Keratinocyte (primary cell): ENCODE measurements around the gene NT5C. TPM values are rescaled to one million over a fixed set of nuclear protein-coding genes. Genes with fewer than 3 reads are reported as not detected.
A peak's percentile ranks its signal among the peaks of the same experiment; 100 is the strongest.

Experiments used
- DNase-seq: peaks from one replicate; pipeline ENCODE4 v3.0.0-alpha.2; 2011; ENCODE audit warnings: low read depth, missing footprints, low spot score
- FAIRE-seq: peaks from 2 replicates; lab custom pipeline; 2011; peaks lifted over from hg19 to GRCh38; lab: Jason Lieb, UNC
- H2AFZ ChIP-seq: 2 replicates; pipeline ENCODE4 v1.6.0; 2012; ENCODE audit warnings: low read length, control low read depth, inconsistent platforms; ENCODE audit not compliant: control insufficient read depth
- H3K27ac ChIP-seq: 2 replicates; pipeline ENCODE4 v1.5.1; 2011; ENCODE audit warnings: low read length; ENCODE audit not compliant: control insufficient read depth, insufficient read depth
- H3K27me3 ChIP-seq: 3 replicates; pipeline ENCODE4 v1.6.0; 2011; ENCODE audit warnings: low read length; ENCODE audit not compliant: control insufficient read depth, insufficient read depth; ENCODE audit errors: extremely low read depth
- H3K36me3 ChIP-seq, 2 experiments: 2 replicates in 1 of 2; 3 replicates in 1 of 2; pipeline ENCODE4 v1.5.1; 2011; ENCODE audit warnings: low read length in 2 of 2, mild to moderate bottlenecking in 1 of 2; ENCODE audit not compliant: control insufficient read depth in 2 of 2, insufficient read depth in 2 of 2; ENCODE audit errors: extremely low read depth in 1 of 2
- H3K4me1 ChIP-seq: 3 replicates; pipeline ENCODE4 v1.5.1; 2011; ENCODE audit warnings: low read length; ENCODE audit not compliant: control insufficient read depth, insufficient read depth; ENCODE audit errors: extremely low read depth
- H3K4me2 ChIP-seq: 3 replicates; pipeline ENCODE4 v1.6.0; 2011; ENCODE audit warnings: low read depth, low read length; ENCODE audit not compliant: control insufficient read depth, insufficient read depth; ENCODE audit errors: extremely low read depth
- H3K4me3 ChIP-seq, 3 experiments: fragments of 200-600 bp in 1 of 3; sonication (generic) in 1 of 3; 2 replicates in 2 of 3; 3 replicates in 1 of 3; pipeline ENCODE4 v1.5.1; 2011 to 2016; ENCODE audit warnings: low read length in 3 of 3, mild to moderate bottlenecking in 3 of 3, control low read depth in 2 of 3, inconsistent platforms in 1 of 3, low read depth in 1 of 3, mixed read lengths in 1 of 3, mixed run types in 1 of 3, moderate library complexity in 1 of 3; ENCODE audit not compliant: control insufficient read depth in 2 of 3, insufficient read depth in 2 of 3; ENCODE audit errors: extremely low read depth in 1 of 3
- H3K79me2 ChIP-seq: 2 replicates; pipeline ENCODE4 v1.6.0; 2012; ENCODE audit warnings: low read length; ENCODE audit not compliant: control insufficient read depth, insufficient read depth
- H3K9ac ChIP-seq: 3 replicates; pipeline ENCODE4 v1.6.0; 2011; ENCODE audit warnings: low read length; ENCODE audit not compliant: control insufficient read depth, insufficient read depth; ENCODE audit errors: extremely low read depth
- H3K9me1 ChIP-seq: 3 replicates; pipeline ENCODE4 v1.6.0; 2011; ENCODE audit warnings: low read length; ENCODE audit not compliant: control insufficient read depth, insufficient read depth; ENCODE audit errors: extremely low read depth
- H3K9me3 ChIP-seq: 2 replicates; pipeline ENCODE4 v1.5.1; 2012; ENCODE audit warnings: low read depth, low read length; ENCODE audit not compliant: control insufficient read depth
- H4K20me1 ChIP-seq: 3 replicates; pipeline ENCODE4 v1.6.0; 2011; ENCODE audit warnings: low read length; ENCODE audit not compliant: control insufficient read depth, insufficient read depth; ENCODE audit errors: extremely low read depth
- EZH2 ChIP-seq: IDR thresholded peaks from one replicate; pipeline ENCODE4 v1.6.1; 2012; ENCODE audit warnings: inconsistent platforms, mild to moderate bottlenecking, low read length, moderate library complexity
- dilution Hi-C: fragments of 300-500 bp; cut with MboI; formaldehyde crosslinking; loops from one replicate; pipeline ENCODE4 v1.7.0; 2020; ENCODE audit warnings: low sequenced_read_pairs; ENCODE audit not compliant: extremely low pct_ligation_motif_present
- polyA plus RNA-seq, 5 experiments: library from polyadenylated mRNA; depleted of rRNA in 3 of 5; stranded (reverse) in 3 of 5; stranded (forward) in 1 of 5; unstranded in 1 of 5; fragments of >200 nt; gene quantifications; 1 replicate in 1 of 5; 2 replicates in 3 of 5; 3 replicates in 1 of 5; pipeline versions ENCODE4 v1.2.1 to v1.2.3, GENCODE V29; 2011 to 2012; ENCODE audit warnings: missing spikeins in 2 of 5, low read depth in 1 of 5, low replicate concordance in 1 of 5
- TF ChIP-seq, protein P1 (sequence below), 3 experiments: IDR thresholded peaks in 1 of 3; conservative IDR thresholded peaks in 1 of 3; optimal IDR thresholded peaks in 1 of 3; 2 replicates in 2 of 3; 3 replicates in 1 of 3; pipeline versions ENCODE3 to v1.5.1; 2011; ENCODE audit warnings: low read length in 3 of 3, mild to moderate bottlenecking in 3 of 3, moderate library complexity in 2 of 3, control low read depth in 1 of 3, inconsistent platforms in 1 of 3; ENCODE audit not compliant: insufficient read depth in 2 of 3; ENCODE audit errors: extremely low read depth in 1 of 3

The NT5C gene
- polyA plus RNA-seq, 1 donor (not counting 4 experiments of a cell fraction or from before 2014, with no cell fraction given), result 29.9 TPM

DNA sequence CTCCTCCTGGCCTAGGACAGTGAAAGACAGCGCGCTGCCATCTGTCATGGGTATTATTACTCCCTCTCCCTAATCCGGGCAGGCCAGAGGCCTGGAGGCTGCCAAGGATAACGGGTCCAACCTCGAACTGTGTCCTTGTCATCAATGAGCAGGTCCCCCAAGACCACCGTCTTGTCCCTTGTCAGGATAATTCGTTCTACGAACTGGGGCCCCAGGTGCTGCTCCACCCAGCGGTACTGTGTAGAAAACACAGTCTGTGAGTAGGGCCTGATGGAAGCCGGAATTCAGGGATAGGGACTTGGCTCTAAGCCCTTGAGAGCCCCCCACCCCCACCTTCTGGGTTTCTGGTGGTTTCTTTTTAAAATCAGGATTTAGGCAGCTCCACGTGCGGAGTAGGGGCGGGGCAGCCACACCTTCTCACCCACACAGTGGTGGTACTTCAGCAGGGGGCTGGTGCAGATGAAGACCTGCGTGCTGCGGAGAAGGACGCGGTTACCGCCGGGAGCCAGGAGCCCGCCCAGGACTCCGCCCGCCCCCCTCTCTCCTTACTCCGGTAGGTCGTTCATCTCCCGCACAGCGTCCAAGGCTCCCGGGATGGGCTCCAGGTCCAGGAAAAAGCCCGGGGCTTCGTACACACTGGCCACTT is 787 bp downstream of the NT5C start:
- no peaks in the 10 kb centered on the region for H3K27me3 ChIP-seq
- no peaks in the 10 kb centered on the region for H3K9me3 ChIP-seq
- peaks cover 7% of the 10 kb centered on the region for H3K79me2 ChIP-seq
- H3K9me1 ChIP-seq, result no peaks in the 10 kb centered on the region
- FAIRE-seq, result no peak
- no peak overlapping the region for H2AFZ ChIP-seq
- no peak for DNase-seq
- peak overlapping the region; percentile 77 for H3K4me2 ChIP-seq
- no peaks in the 10 kb centered on the region for H4K20me1 ChIP-seq
- TF ChIP-seq, protein P1, sequence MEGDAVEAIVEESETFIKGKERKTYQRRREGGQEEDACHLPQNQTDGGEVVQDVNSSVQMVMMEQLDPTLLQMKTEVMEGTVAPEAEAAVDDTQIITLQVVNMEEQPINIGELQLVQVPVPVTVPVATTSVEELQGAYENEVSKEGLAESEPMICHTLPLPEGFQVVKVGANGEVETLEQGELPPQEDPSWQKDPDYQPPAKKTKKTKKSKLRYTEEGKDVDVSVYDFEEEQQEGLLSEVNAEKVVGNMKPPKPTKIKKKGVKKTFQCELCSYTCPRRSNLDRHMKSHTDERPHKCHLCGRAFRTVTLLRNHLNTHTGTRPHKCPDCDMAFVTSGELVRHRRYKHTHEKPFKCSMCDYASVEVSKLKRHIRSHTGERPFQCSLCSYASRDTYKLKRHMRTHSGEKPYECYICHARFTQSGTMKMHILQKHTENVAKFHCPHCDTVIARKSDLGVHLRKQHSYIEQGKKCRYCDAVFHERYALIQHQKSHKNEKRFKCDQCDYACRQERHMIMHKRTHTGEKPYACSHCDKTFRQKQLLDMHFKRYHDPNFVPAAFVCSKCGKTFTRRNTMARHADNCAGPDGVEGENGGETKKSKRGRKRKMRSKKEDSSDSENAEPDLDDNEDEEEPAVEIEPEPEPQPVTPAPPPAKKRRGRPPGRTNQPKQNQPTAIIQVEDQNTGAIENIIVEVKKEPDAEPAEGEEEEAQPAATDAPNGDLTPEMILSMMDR (optimal IDR thresholded peaks at IDR 0.05 in 1 of 3, IDR thresholded peaks at IDR 0.05 in 1 of 3, conservative IDR thresholded peaks at IDR 0.05 in 1 of 3; ENCODE audit: extremely low read depth in 1 of 3, insufficient read depth in 2 of 3, low read length in 3 of 3), result peak; percentile 56 to 69 (median 56)
- TF ChIP-seq EZH2, result no peak
- peaks cover 15 to 24% of the 10 kb centered on the region in 2 experiments for H3K36me3 ChIP-seq
- peaks cover 14% of the 10 kb centered on the region for H3K4me1 ChIP-seq
- H3K27ac ChIP-seq, result peak overlapping the region; percentile 79
- peak overlapping the region; percentile 86 for H3K9ac ChIP-seq
- peak overlapping the region; percentile 61 to 81 (median 72) for H3K4me3 ChIP-seq
- dilution Hi-C loops, result no loop called here

DNA sequence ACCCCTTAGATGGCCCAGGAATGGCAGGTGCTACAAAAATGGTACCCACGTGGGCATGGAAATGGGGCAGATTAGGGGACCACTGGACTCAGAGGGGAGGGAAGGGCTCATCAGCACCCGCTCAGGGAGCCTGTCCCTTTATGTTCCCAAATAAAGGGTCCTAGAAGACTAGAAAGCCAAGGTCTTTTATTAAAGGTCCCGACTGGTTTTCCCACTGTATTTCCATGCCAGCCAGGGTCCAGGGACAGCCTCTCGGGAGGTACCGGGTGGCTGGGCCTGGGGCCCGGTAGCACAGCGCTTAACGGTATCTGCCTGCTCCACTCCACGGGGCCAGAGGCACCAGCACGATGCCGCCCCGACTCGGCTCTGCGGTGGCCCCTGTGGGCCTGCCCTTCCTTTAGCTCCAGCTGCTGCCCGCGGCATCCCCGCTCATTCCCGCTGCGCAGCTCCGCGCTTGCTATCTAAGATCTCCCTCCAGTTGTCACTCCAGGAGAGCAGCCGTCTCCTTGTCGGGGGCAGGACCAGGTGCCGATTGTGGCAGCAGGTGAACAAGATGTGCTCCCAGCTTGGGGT is 1.4 kb downstream of the NT5C start:
- peak overlapping the region; percentile 77 for H3K4me2 ChIP-seq
- FAIRE-seq, result no peak
- H3K79me2 ChIP-seq, result peaks cover 7% of the 10 kb centered on the region
- no peaks in the 10 kb centered on the region for H3K9me1 ChIP-seq
- H3K9ac ChIP-seq, result peak overlapping the region; percentile 86
- H3K4me3 ChIP-seq, result peak overlapping the region; percentile 61 to 81 (median 72)
- peaks cover 12 to 20% of the 10 kb centered on the region in 2 experiments for H3K36me3 ChIP-seq
- dilution Hi-C loops, result no loop called here
- no peak overlapping the region for H2AFZ ChIP-seq
- DNase-seq, result no peak
- TF ChIP-seq, protein P1 (optimal IDR thresholded peaks at IDR 0.05 in 1 of 3, IDR thresholded peaks at IDR 0.05 in 1 of 3, conservative IDR thresholded peaks at IDR 0.05 in 1 of 3; ENCODE audit: extremely low read depth in 1 of 3, insufficient read depth in 2 of 3, low read length in 3 of 3), result no peak
- no peak for TF ChIP-seq EZH2
- H3K9me3 ChIP-seq, result no peaks in the 10 kb centered on the region
- no peaks in the 10 kb centered on the region for H3K27me3 ChIP-seq
- peak overlapping the region; percentile 79 for H3K27ac ChIP-seq
- no peaks in the 10 kb centered on the region for H4K20me1 ChIP-seq
- peaks cover 16% of the 10 kb centered on the region for H3K4me1 ChIP-seq
